Testis (tissue), 3 donors: Measurements from ENCODE around the gene TSHZ3. TPM values are rescaled to one million over a fixed set of nuclear protein-coding genes. Genes with fewer than 3 reads are reported as not detected.

Experiments used
- DNase-seq: peaks from one replicate; pipeline ENCODE4 v3.0.0-alpha.2; 2019
- H3K27ac ChIP-seq, 2 donors: fragments of 200-600 bp; sonication (generic); one replicate each; pipeline ENCODE4 v1.5.1; 2019
- H3K27me3 ChIP-seq: fragments of 200-600 bp; sonication (generic); one replicate; pipeline ENCODE4 v1.5.1; 2019
- H3K36me3 ChIP-seq: fragments of 200-600 bp; sonication (generic); one replicate; pipeline ENCODE4 v1.5.1; 2017; ENCODE audit warnings: low read depth; ENCODE audit errors: missing control alignments
- H3K4me1 ChIP-seq: fragments of 200-600 bp; sonication (generic); one replicate; pipeline ENCODE4 v1.5.1; 2019
- H3K4me3 ChIP-seq, 2 donors: fragments of 200-600 bp; sonication (generic); one replicate each; pipeline ENCODE4 v1.5.1; 2017 to 2019
- H3K9me3 ChIP-seq: fragments of 200-600 bp; sonication (generic); one replicate; pipeline ENCODE4 v1.5.1; 2017
- POLR2A ChIP-seq: fragments of 450-650 bp; IDR thresholded peaks from one replicate; pipeline ENCODE4 v1.6.1; 2017; ENCODE audit warnings: antibody characterized with exemption, mild to moderate bottlenecking, moderate library complexity
- WGBS, 2 donors: methylation state at CpG; one replicate each; pipeline ENCODE4 v1.1.5; 2018; 5-methylcytosine and 5-hydroxymethylcytosine counted together
- intact Hi-C: fragments of 100-400 bp; cut with DNase I; formaldehyde crosslinking; loops from one replicate; pipeline ENCODE4 v1.15.1; 2023; ENCODE audit warnings: low total_unique reads
- polyA plus RNA-seq: library from polyadenylated mRNA; stranded (reverse); fragments of 350-450 nt; fragmentation: Illumina TruSeq; extraction: RNeasy Lipid Tissue Mini Kit (QIAGEN cat#74804); gene quantifications from one replicate; pipeline ENCODE4 v1.2.3, GENCODE V29; 2014; ENCODE audit warnings: low read depth, low replicate concordance; ENCODE audit not compliant: insufficient read depth
- total RNA-seq, 2 donors: library from RNA; depleted of rRNA; stranded (reverse); fragments of >200 nt; gene quantifications; one replicate each; pipeline ENCODE4 v1.2.3, GENCODE V29; 2016
- TF ChIP-seq, protein P1 (sequence below), 3 experiments: fragments of 450-650 bp in 2 of 3; fragments of 200-600 bp in 1 of 3; sonication (generic) in 1 of 3; IDR thresholded peaks; one replicate each; pipeline ENCODE4 v1.5.1; 2016 to 2019; ENCODE audit warnings: antibody characterized with exemption in 3 of 3, mild to moderate bottlenecking in 2 of 3, moderate library complexity in 1 of 3

TSHZ3 gene
- total and polyA plus RNA-seq, 3 donors from 2014 or later = 6.8 to 12.7 (median 8.0) TPM

- no peak for DNase-seq
- H3K4me1 ChIP-seq = peaks cover 5% of the 10 kb centered on the region
- TF ChIP-seq, protein P1, sequence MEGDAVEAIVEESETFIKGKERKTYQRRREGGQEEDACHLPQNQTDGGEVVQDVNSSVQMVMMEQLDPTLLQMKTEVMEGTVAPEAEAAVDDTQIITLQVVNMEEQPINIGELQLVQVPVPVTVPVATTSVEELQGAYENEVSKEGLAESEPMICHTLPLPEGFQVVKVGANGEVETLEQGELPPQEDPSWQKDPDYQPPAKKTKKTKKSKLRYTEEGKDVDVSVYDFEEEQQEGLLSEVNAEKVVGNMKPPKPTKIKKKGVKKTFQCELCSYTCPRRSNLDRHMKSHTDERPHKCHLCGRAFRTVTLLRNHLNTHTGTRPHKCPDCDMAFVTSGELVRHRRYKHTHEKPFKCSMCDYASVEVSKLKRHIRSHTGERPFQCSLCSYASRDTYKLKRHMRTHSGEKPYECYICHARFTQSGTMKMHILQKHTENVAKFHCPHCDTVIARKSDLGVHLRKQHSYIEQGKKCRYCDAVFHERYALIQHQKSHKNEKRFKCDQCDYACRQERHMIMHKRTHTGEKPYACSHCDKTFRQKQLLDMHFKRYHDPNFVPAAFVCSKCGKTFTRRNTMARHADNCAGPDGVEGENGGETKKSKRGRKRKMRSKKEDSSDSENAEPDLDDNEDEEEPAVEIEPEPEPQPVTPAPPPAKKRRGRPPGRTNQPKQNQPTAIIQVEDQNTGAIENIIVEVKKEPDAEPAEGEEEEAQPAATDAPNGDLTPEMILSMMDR (IDR thresholded peaks at IDR 0.05) = no peak
- no peak for TF ChIP-seq POLR2A
- intact Hi-C loops = no loop called here
- H3K36me3 ChIP-seq = no peaks in the 10 kb centered on the region
- H3K27ac ChIP-seq = no peak overlapping the region
- no peaks in the 10 kb centered on the region for H3K9me3 ChIP-seq
- WGBS, 2 donors = 78 to 82% methylated on average over 9 of the region's 9 CpGs
- no peaks in the 10 kb centered on the region for H3K27me3 ChIP-seq
- H3K4me3 ChIP-seq = no peak overlapping the region
Measured at GRCh38 chr19:31264041-31264778, 85.0 kb downstream of the TSHZ3 start.

- Histone ChIP-seq H3K9me3 (no peaks in the 10 kb centered on the region), H3K27ac (no peak overlapping the region), H3K4me3 (no peak overlapping the region), H3K36me3 (no peaks in the 10 kb centered on the region), H3K27me3 (no peaks in the 10 kb centered on the region), H3K4me1 (peaks cover 5% of the 10 kb centered on the region)
- WGBS, 2 donors = 86 to 87% methylated on average over 6 to 9 of the region's 9 CpGs
- intact Hi-C loops = no loop called here
- no peak for DNase-seq
- TF ChIP-seq POLR2A = no peak
- TF ChIP-seq, protein P1 (IDR thresholded peaks at IDR 0.05) = no peak
Measured at GRCh38 chr19:31263328-31263727, 85.9 kb downstream of the TSHZ3 start.

GRCh38 chr19:31262725-31263191 is 86.5 kb downstream of the TSHZ3 start:
- no peaks in the 10 kb centered on the region for H3K36me3 ChIP-seq
- H3K4me1 ChIP-seq = peaks cover 5% of the 10 kb centered on the region
- no peaks in the 10 kb centered on the region for H3K27me3 ChIP-seq
- H3K9me3 ChIP-seq = no peaks in the 10 kb centered on the region
- WGBS, 2 donors = 49 to 62% methylated on average over 9 to 10 of the region's 10 CpGs
- intact Hi-C loops = no loop called here
- no peak overlapping the region for H3K27ac ChIP-seq
- no peak overlapping the region for H3K4me3 ChIP-seq
- DNase-seq = no peak
- TF ChIP-seq, protein P1 (IDR thresholded peaks at IDR 0.05) = no peak
- TF ChIP-seq POLR2A = no peak

DNA sequence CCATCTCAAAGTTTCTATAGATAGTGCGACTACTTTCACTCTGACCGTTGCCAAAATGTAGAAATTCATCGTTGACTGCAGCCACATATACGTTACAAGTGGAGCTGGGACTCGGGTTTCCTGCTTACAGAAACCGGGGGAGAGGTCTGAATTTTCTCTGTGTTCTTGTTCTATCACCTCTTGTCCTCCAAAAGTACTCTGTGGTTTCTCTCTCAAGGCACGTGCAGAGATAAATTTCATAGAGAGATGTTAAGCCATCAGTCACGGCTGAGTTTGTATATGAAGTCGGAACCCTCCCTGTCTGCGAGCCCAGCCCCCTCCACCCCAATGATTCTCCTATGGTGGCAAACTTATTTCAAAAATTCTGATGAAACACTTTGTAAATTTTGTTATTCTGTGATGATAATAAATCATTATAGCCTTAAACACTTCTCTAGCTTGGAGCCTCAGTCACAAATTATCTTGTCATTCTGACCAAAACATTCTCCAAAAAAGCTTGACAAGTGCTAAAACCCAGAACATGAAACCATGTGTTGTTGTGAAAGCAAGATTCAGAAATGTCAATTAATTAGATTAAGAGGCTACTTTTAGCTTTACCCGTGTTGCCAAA is 87.5 kb downstream of the TSHZ3 start:
- no peak for DNase-seq
- H3K4me1 ChIP-seq = peaks cover 5% of the 10 kb centered on the region
- H3K27me3 ChIP-seq = no peaks in the 10 kb centered on the region
- H3K4me3 ChIP-seq = no peak overlapping the region
- H3K27ac ChIP-seq = no peak overlapping the region
- H3K9me3 ChIP-seq = no peaks in the 10 kb centered on the region
- 33 to 47% methylated on average over 11 of the region's 11 CpGs for WGBS, 2 donors
- H3K36me3 ChIP-seq = no peaks in the 10 kb centered on the region
- intact Hi-C loops = no loop called here
- TF ChIP-seq, protein P1 (IDR thresholded peaks at IDR 0.05) = no peak
